Right ventricle myocardium superior (tissue), 1 donor: ENCODE data around the gene HSPB2. TPM values are rescaled to one million over a fixed set of nuclear protein-coding genes. Genes with fewer than 3 reads are reported as not detected.
A peak's percentile ranks its signal among the peaks of the same experiment; 100 is the strongest.
"Not testable (repeated sequence)": the region's sequence is repeated elsewhere in the genome, so short reads cannot be mapped to it uniquely, and the experiment has no call there.

Experiments
- ATAC-seq: fragments of 200-7000 bp; cut with Tn5 transposase; one replicate; pipeline ENCODE4 v1.9.1; 2020; ENCODE audit warnings: mild to moderate bottlenecking; ENCODE audit not compliant: poor library complexity
- DNase-seq: peaks from one replicate; pipeline ENCODE4 v3.0.0-alpha.2; 2020
- intact Hi-C: fragments of 100-400 bp; cut with DNase I; formaldehyde crosslinking; loops from one replicate; pipeline ENCODE4 v1.11.2; 2022
- total RNA-seq: library from RNA; stranded (reverse); fragmentation: NEBNext Ultra II Directional; extraction: Animal tissue kit (Norgen Biotek cat#: 25700); gene quantifications from one replicate; pipeline ENCODE4 v1.2.1, GENCODE V29; 2021
- donor health status: DM: no; HTN: yes; CAD: no; lungs with severe emphysema.

Gene HSPB2
- total RNA-seq, 1 donor from 2014 or later = 42.4 TPM

DNA sequence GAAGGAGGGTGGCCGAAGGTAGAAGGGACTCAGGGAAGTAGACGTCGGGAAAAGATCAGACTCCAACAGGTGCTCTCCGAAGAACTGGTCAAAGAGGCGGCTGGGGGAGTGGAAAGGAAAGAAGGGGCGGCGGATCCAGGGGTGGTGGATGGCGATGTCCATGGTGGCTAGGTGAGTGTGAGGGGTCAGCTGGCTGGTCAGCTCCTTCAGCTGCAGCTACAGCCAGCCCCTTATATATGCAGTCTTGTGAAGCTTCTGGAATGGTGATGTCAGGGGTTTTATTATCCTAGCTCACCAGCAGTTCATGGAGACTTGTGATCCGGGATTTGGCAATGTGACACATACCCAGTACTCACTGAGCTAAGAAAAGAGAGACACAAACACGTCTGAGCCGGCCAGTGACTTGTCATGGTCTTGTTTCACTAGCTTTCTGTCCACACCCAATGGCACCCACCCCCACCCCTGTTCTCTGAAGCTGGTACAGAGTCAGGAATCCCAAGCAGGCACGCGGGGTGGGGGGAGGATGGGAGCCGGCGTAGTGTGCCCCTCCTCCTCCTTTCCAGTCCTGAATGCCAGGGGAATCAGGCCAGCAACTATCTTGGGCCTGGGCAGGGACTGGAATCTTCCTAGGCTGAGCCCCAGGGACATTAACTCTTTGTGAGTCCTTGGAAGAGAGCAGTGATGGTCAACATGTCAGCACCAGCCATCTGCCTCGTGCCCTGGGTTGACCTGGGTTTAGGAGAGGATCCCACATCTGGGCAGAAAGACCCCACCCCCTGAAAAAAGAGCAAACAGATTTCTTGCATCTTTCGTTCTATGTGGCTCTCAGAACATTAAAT lies 752 bp upstream of the HSPB2 start, which contains the start of gene CRYAB:
TSS of gene CRYAB (minus strand) at position 208 of the 839 bp plus-strand sequence. CDS start at position 162, 46 bp downstream.
- peak; percentile 72 for ATAC-seq
- intact Hi-C loops = no loop called here
- peak; percentile 92 for DNase-seq

- DNase-seq (peak; percentile 52), ATAC-seq (peak; percentile 28)
- intact Hi-C loops = no loop called here
Observed at GRCh38 chr11:111913031-111913861, 712 bp downstream of the HSPB2 start.

DNA sequence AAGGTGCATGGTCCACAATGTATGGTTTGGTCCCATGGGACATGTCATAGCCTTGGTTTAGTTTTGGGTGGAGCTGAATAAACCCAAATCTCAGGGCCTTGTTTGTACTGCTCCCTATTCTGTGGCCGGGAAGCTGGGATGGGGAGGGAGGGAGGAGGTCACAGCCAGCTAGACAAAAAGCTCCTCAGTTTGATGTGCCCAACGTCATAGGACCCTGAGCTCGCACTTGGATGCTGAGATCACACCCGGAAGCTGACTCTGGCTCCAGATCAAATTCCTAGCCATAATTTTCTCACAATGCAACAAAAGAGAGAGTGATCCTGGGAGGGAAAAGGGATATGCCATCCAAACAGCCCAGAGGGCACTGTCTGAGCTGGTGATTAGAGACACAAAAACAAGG lies 1.5 kb downstream of the HSPB2 start:
- intact Hi-C loops = no loop called here
- DNase-seq (peak; percentile 62), ATAC-seq (peak; percentile 13)

DNA sequence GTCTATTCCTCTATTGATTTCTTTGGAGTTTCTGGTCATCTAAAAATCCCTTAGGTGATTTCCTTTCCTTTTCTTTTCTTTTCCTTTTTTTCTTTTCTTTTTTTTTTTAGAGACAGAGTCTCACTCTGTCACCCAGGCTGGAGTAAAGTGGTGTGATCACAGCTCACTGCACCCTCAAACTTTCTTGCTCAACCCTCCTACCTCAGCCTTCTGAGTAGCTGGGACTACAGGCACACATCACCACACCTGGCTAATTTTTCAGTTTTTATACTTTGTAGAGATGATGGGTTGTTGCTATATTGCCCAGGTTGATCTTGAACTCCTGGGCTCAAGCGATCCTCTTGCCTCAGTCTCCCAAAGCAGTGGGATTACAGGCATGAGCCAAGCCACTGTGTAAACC lies 4.2 kb downstream of the HSPB2 start:
- intact Hi-C loops = no loop called here
- ATAC-seq (no peak), DNase-seq (no peak)

- ATAC-seq (no peak), DNase-seq (no peak)
- intact Hi-C loops = no loop called here
Observed at GRCh38 chr11:111917312-111917711, 4.8 kb downstream of the HSPB2 start.

- intact Hi-C loops = no loop called here
- DNase-seq (no peak), ATAC-seq (no peak)
Observed at GRCh38 chr11:111917788-111918187, 5.3 kb downstream of the HSPB2 start.

DNA sequence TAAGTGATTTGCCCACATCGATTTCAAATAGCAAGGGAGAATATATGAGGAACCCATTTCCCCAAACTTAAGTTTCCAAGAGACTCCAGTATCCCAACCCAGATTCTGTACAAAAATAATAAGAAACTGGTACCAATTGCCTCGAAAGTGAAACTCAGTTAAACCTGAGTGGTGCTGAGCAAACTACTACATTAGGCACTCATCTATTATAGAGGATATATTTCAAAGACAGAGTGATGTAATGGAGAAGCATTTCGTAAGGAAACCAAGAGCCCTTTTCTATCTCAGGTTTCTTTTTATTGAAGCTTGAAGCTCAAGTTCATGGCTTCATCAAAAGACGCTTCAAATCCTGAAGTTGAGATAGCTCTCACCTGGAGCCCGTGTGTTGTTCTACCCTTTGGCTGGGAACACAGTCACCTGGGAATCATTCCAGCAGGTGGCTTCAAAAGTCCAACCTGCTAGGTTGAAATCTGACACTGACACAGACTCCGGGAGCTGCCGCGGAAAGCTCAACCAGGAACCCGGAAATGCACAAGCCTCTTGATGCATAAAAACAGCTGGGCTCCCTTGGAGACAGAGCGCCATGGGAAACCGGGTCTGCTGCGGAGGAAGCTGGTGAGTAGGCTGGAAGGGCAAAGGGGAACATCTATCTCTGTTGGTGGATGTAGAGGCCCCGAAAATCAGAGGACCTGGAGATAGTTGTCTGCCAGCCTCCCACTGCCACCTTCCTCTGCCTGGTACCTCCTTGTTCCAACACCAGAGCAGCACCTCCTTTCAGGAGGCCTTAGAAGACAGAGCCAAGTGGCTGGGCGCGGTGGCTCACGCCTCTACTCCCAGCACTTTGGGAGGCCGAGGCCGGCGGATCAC lies 6.1 kb downstream of the HSPB2 start, which contains the start of gene C11orf52:
TSS of gene C11orf52 (plus strand) at position 524 of the 867 bp plus-strand sequence. CDS start at position 584, 60 bp downstream.
- peak; percentile 21 for ATAC-seq
- intact Hi-C loops = no loop called here
- DNase-seq = no peak

- intact Hi-C loops = no loop called here
- ATAC-seq = no peak
- no peak for DNase-seq
Observed at GRCh38 chr11:111920908-111921307, 8.4 kb downstream of the HSPB2 start.

- DNase-seq = no peak
- intact Hi-C loops = no loop called here
Observed at GRCh38 chr11:111921541-111922230, 9.2 kb downstream of the HSPB2 start.

GRCh38 chr11:111922803-111923202 lies 10.3 kb downstream of the HSPB2 start:
- DNase-seq = no peak
- peak; percentile 55 for ATAC-seq
- intact Hi-C loops = no loop called here

More at GRCh38 chr11:111921541-111922230, 9.2 kb downstream of the HSPB2 start:
- ATAC-seq = no peak

GRCh38 chr11:111923351-111923788 lies 10.8 kb downstream of the HSPB2 start:
- ATAC-seq = peak; percentile 4
- intact Hi-C loops = no loop called here
- no peak for DNase-seq

GRCh38 chr11:111923951-111924350 lies 11.4 kb downstream of the HSPB2 start:
- DNase-seq (no peak), ATAC-seq (no peak)
- intact Hi-C loops = no loop called here

- ATAC-seq (no peak), DNase-seq (no peak)
- intact Hi-C loops = loop anchor here (5.0 kb wide), 1 partner anchor 49 kb away; the partner anchor contains the start of genes CFAP68 and FDXACB1
Observed at GRCh38 chr11:111925953-111926352, 13.4 kb downstream of the HSPB2 start.

DNA sequence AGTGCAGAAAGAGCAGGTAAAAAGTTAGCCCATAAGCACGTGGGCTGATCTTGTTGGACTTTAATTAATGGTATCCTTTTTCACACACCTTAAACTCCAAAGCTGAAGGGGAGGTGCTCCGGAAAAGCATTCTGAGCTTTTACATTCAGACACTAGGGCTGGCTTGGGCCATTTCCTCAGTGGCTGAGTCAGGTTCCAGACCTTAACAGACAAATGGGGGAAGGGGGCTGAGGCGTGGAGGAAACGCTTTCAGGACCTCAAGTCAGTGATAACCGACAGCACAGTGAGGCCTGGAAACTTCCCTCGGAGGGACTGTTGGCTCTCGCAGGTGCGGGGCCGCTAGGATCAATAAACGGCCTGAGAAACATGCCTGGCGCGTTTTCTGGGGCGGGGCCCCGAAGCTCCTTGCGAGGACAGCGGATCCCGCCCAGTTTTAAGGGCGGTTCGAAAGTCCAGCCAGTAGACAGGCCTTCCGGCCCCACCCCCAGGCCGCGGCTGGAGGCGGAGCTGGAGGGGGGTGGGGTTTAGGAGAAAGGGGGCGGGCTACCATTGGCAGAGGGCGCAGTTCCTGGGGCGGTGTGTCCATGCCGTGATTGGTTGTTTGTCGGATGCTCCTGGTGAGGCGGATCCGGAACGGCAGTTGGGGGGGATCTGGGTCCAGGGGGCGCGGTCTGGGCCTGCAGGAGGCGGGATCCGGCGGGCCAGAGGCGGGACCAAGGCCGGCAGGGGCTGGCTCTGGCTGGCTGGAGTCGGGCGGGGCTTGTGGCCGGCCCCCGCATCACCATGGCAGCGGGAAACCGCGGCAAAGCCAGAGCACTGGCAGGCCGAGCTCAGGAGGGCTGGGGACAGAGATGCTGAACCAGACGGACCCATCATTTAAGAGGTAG lies 14.2 kb downstream of the HSPB2 start:
- peak; percentile 98 for DNase-seq
- peak; percentile 94 for ATAC-seq
- intact Hi-C loops = loop anchor here (5.0 kb wide), 1 partner anchor 49 kb away; the partner anchor contains the start of genes CFAP68 and FDXACB1

GRCh38 chr11:111930472-111930871 lies 17.9 kb downstream of the HSPB2 start:
- intact Hi-C loops = loop anchor here (5.0 kb wide), 1 partner anchor 47 kb away; no protein-coding TSS in a partner anchor
- DNase-seq (no peak), ATAC-seq (no peak)

- no peak for DNase-seq
- intact Hi-C loops = loop anchor here (5.0 kb wide), 1 partner anchor 45 kb away; no protein-coding TSS in a partner anchor
- no peak for ATAC-seq
Observed at GRCh38 chr11:111932611-111932950, 20.0 kb downstream of the HSPB2 start.

DNA sequence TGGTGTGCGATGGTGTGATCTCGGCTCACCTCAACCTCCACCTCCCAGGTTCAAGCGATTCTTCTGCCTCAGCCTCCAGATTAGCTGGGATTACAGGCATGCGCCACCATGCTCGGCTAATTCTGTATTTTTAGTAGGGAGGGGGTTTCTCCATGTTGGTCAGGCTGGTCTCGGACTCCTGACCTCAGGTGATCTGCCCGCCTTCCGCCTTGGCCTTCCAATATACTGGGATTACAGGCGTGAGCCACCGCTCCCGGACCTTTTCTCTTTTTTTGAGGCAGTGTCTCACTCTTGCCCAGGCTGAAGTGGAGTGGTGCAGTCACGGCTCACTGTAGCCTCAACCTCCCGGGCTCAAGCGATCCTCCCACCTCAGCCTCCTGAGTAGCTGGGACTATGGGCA lies 20.6 kb downstream of the HSPB2 start:
- not testable (repeated sequence) for DNase-seq, ATAC-seq
- intact Hi-C loops = loop anchor here (5.0 kb wide), 1 partner anchor 44 kb away; no protein-coding TSS in a partner anchor
